Measurements from ENCODE around the gene TEX9. TPM values are rescaled to one million over a fixed set of nuclear protein-coding genes. Genes with fewer than 3 reads are reported as not detected.
"Not testable (repeated sequence)": the region's sequence is repeated elsewhere in the genome, so short reads cannot be mapped to it uniquely, and the experiment has no call there.

The TEX9 gene
- total and polyA plus RNA-seq, 7 donors, result 3.0 to 10.7 (median 5.7) TPM

- no peak overlapping the region for H3K4me3 ChIP-seq
- H3K27ac ChIP-seq, result no peak overlapping the region
- DNase-seq, result no peak
- 93% methylated on average over 2 of the region's 2 CpGs for WGBS, 2 donors
- H3K27me3 ChIP-seq, result no peaks in the 10 kb centered on the region
- H3K36me3 ChIP-seq, result no peaks in the 10 kb centered on the region
- TF ChIP-seq EP300 (IDR thresholded peaks at IDR 0.05) (no peak), POLR2A (IDR thresholded peaks at IDR 0.05) (no peak), POLR2AphosphoS5 (IDR thresholded peaks at IDR 0.05) (no peak), CTCF (IDR thresholded peaks at IDR 0.05) (no peak)
- intact Hi-C loops (cut with DNase I), result no loop called here
- no peaks in the 10 kb centered on the region for H3K9me3 ChIP-seq
- H3K4me1 ChIP-seq, result no peaks in the 10 kb centered on the region
These were observed 25.6 kb downstream of the TEX9 start for GRCh38 chr15:56390739-56391267.

- no peak for DNase-seq
- H3K27ac ChIP-seq, result no peak overlapping the region
- 36 to 74% methylated on average over 1 of the region's 1 CpG for WGBS, 2 donors
- H3K4me3 ChIP-seq, result no peak overlapping the region
- H3K36me3 ChIP-seq, result no peaks in the 10 kb centered on the region
- H3K27me3 ChIP-seq, result no peaks in the 10 kb centered on the region
- no peaks in the 10 kb centered on the region for H3K4me1 ChIP-seq
- no peak for TF ChIP-seq POLR2A (IDR thresholded peaks at IDR 0.05)
- no peak for TF ChIP-seq EP300 (IDR thresholded peaks at IDR 0.05)
- no peak for TF ChIP-seq POLR2AphosphoS5 (IDR thresholded peaks at IDR 0.05)
- no peak for TF ChIP-seq CTCF (IDR thresholded peaks at IDR 0.05)
- H3K9me3 ChIP-seq, result no peaks in the 10 kb centered on the region
- intact Hi-C loops (cut with DNase I), result no loop called here
These were observed 28.1 kb downstream of the TEX9 start for GRCh38 chr15:56393277-56393676.

GRCh38 chr15:56394909-56395308 is 29.7 kb downstream of the TEX9 start:
- WGBS, 2 donors, result 89 to 94% methylated on average over 1 of the region's 1 CpG

GRCh38 chr15:56397325-56397724 is 32.1 kb downstream of the TEX9 start:
- H3K36me3 ChIP-seq; H3K4me1 ChIP-seq; DNase-seq; intact Hi-C loops (cut with DNase I); H3K27ac ChIP-seq; H3K9me3 ChIP-seq; H3K27me3 ChIP-seq; H3K4me3 ChIP-seq: not testable (repeated sequence)
- WGBS, 2 donors, result 94 to 98% methylated on average over 3 of the region's 3 CpGs

More at GRCh38 chr15:56394909-56395308, 29.7 kb downstream of the TEX9 start:
- intact Hi-C loops (cut with DNase I), result no loop called here
- Histone ChIP-seq H3K27me3 (no peaks in the 10 kb centered on the region), H3K27ac (no peak overlapping the region), H3K4me3 (no peak overlapping the region), H3K4me1 (no peaks in the 10 kb centered on the region), H3K36me3 (no peaks in the 10 kb centered on the region), H3K9me3 (no peaks in the 10 kb centered on the region)
- TF ChIP-seq EP300 (IDR thresholded peaks at IDR 0.05) (no peak), POLR2AphosphoS5 (IDR thresholded peaks at IDR 0.05) (no peak), POLR2A (IDR thresholded peaks at IDR 0.05) (no peak), CTCF (IDR thresholded peaks at IDR 0.05) (no peak)
- DNase-seq, result no peak

GRCh38 chr15:56399209-56399608 is 34.0 kb downstream of the TEX9 start:
- H3K9me3 ChIP-seq; H3K27ac ChIP-seq; H3K27me3 ChIP-seq; H3K36me3 ChIP-seq; DNase-seq; H3K4me3 ChIP-seq; intact Hi-C loops (cut with DNase I); H3K4me1 ChIP-seq: not testable (repeated sequence)
- WGBS, 2 donors, result 96 to 97% methylated on average over 11 of the region's 11 CpGs

- no peak overlapping the region for H3K27ac ChIP-seq
- intact Hi-C loops (cut with DNase I), result no loop called here
These were observed 45.5 kb downstream of the TEX9 start for GRCh38 chr15:56410721-56411120.

More at GRCh38 chr15:56410721-56411120, 45.5 kb downstream of the TEX9 start:
- Histone ChIP-seq H3K4me1 (no peaks in the 10 kb centered on the region), H3K4me3 (no peak overlapping the region), H3K27me3 (no peaks in the 10 kb centered on the region), H3K36me3 (no peaks in the 10 kb centered on the region), H3K9me3 (no peaks in the 10 kb centered on the region)
- TF ChIP-seq CTCF (IDR thresholded peaks at IDR 0.05), result no peak
- no peak for TF ChIP-seq EP300 (IDR thresholded peaks at IDR 0.05)
- no peak for TF ChIP-seq POLR2AphosphoS5 (IDR thresholded peaks at IDR 0.05)
- TF ChIP-seq POLR2A (IDR thresholded peaks at IDR 0.05), result no peak
- DNase-seq, result no peak
